ENCODE data around the gene ZNF516. TPM values are rescaled to one million over a fixed set of nuclear protein-coding genes. Genes with fewer than 3 reads are reported as not detected.

Gene ZNF516
- polyA plus RNA-seq, 10 donors = 31.1 to 52.7 (median 39.9) TPM

DNA sequence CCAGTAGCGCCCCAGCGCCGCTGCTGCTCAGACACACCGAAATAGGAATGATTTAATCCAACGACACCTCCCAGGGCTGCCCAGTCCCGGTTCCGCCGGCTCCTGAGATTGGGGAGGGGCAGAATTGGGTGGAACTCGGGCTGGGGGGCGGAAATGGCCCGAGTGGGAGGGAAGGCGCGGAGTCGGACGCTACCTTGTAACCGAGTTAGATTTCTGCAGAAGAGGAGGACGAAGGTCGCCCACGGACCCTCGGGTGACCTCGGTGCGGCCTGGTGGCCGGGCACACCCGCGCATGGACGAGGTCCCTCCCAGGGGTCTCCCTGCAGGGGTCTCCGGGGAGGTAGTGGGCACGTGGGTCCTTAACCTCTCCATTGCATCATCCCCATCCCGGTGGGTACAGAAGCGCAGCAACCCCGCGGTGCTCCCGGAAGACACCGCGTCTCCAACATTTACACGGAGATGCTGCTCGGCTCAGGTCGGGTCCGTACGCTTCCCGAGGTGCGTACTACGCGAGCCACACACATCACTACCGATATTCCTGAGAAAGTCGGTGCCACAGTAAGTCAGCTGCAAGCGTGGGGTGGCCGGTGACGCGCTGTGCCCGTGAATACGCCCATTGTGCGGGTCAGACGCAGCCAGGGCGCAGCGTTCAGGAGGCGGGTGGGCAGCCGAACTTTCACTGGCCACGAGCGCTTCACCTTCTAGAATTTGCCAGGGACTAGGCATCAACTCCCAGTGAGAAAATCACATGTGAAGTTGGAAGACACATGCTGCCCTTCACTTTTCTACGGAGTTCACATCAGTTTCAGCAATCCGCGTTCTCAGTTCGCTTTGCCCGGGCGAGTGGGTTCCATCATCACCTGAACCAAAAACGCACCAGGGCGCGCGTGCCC, 3.0 kb downstream of the ZNF516 start:
- DNase-seq = peak in 2 of 3 donors; percentile 49 to 84

GRCh38 chr18:76491473-76491775, 3.6 kb downstream of the ZNF516 start:
- DNase-seq = peak; percentile 66 to 85 (median 79)

DNA sequence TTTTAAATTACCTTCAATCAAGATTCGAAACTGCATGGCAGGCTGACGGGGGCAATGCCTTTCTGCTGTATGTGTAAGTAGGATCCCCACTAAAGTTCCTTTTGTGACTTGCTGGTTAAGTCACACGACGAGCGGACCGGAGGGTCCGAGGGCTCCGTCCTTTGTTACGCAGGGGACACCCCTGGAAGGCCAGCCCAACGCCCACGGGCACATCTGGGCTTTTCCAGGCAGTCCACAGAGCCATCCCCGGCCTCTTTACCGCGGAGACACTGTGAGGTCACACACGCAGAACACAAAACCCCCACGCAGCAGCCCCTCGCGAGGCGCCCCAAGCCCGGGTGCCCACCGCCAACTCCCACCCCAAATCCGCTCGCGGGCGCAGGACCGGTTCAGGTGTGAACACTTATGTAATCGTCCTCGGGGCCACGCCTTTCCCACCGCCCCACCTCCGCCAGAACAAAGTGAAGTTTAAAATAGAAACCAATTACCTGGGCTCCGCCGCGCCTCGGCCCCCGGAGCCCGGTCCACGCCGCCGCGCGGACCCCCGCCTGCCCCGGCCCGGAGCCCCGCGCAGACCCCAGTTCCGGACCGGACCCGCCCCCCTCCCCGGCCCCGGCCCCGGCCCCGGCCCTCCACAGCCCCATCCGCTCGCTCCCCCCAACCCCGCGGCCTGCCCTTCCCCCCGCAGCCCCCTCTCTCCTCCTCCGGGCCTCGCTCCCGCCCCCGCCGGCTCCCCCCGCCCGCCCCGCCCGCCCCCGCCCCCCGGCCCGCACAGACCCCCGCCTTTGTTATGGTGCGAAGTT, 4.2 kb downstream of the ZNF516 start:
- peak in 2 of 3 donors; percentile 50 to 85 for DNase-seq

- peak in 1 of 3 donors; percentile 50 for DNase-seq
Observed at GRCh38 chr18:76490033-76490432, 5.0 kb downstream of the ZNF516 start.

GRCh38 chr18:76489081-76489480, 6.0 kb downstream of the ZNF516 start:
- DNase-seq = no peak

DNA sequence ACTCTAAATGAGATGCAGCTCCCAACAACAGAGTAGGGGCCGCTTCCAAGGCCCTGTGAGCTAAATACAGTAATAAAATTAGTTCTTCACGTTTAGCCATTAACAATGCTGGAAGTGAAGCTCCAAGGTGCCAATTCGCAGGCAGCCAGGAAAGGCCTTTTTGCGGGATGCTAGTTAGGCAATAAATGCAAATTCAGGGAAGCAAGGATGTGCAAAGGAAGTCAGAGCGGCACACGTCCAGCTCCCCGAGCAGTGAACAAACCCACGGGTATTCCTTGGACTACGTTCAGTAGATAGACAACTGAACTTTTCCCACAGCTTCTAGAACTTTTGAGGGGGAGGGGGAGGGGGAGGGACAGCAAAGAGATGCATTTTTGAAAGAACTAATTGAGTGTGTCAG, 6.9 kb downstream of the ZNF516 start:
- DNase-seq = peak; percentile 33 to 77 (median 41)

- peak in 1 of 3 donors; percentile 48 for DNase-seq
Observed at GRCh38 chr18:76487782-76488181, 7.3 kb downstream of the ZNF516 start.

- DNase-seq = peak; percentile 56 to 87 (median 77)
Observed at GRCh38 chr18:76487070-76487469, 8.0 kb downstream of the ZNF516 start.

- DNase-seq = peak in 2 of 3 donors; percentile 30 to 51
Observed at GRCh38 chr18:76486574-76486973, 8.5 kb downstream of the ZNF516 start.

- no peak for DNase-seq
Observed at GRCh38 chr18:76486038-76486437, 9.0 kb downstream of the ZNF516 start.

DNA sequence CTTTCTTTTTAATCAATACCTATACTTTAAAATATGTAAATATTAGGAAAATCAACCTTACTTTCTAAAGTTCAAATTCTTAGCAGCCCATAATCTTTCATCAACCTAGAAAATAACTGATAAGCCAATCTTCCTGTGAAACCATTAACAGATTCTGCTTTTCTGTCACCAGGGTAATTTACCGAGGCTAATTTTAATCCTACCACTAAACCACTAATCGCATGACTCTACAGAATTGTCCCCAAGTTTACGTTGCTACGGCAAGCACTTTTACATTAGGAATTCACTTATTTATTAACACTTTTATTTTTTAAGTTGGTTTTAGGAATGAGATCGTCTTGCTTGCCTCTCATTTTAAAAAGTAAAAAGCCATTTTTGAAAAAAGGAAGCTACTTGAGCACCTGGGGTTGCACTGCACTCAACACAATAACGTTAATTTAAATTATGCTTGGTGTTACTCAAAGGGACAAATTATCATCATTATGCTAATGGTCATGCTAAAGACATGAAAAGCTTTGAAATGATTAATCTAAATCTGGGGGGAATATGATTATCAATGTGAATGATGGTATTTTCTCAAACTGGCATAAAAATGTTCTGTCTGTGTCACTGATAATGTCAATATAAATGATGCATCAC, 10.2 kb downstream of the ZNF516 start:
- no peak for DNase-seq

- no peak for DNase-seq
Observed at GRCh38 chr18:76483780-76484179, 11.3 kb downstream of the ZNF516 start.

GRCh38 chr18:76482971-76483691, 11.9 kb downstream of the ZNF516 start:
- no peak for DNase-seq

GRCh38 chr18:76482267-76482666, 12.8 kb downstream of the ZNF516 start:
- DNase-seq = no peak

- no peak for DNase-seq
Observed at GRCh38 chr18:76480913-76481312, 14.1 kb downstream of the ZNF516 start.

- no peak for DNase-seq
Observed at GRCh38 chr18:76479351-76480238, 15.4 kb downstream of the ZNF516 start.

DNA sequence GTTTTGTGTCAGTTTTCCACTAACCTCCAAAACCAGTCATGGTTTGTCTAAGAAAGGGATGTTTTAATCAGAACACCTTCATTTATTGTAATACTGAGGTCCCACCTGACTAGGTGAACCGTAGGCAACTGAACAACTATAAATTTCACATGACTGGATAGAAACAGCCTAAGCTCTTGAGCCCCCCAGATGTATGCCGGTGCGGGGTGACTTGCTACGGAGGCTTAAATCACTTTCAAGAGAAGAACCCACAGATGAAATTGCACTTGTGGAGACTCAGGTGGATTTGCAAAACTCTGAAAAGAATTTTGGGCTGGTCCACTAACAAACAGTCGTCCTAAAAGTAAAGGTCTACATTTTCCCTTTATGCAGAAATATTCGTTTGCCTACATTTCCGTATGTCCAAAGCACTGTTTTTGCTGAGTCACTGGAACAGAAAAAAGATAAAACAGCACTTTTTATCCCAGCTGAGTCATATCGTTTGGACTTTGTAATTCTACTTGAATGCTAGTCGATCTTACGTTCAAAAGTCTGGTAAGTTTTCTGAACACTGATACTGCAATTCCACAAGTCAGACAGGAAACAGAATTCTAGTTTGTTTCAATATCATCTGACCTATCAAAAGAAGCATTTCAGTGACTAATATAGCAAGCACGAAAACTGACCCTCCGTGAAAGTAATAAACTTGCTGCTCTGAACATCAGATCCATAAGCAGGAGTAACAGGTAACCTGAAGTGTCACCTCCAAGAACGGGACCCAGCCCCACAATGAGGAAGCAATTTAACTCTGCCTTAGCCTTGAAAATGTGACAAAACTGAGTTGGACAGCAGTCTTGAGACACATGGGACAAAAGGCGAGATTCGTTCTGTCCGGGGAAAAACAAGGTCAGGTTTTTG, 18.1 kb downstream of the ZNF516 start:
- peak in 2 of 3 donors; percentile 59 to 79 for DNase-seq

GRCh38 chr18:76475450-76476194, 19.4 kb downstream of the ZNF516 start:
- DNase-seq = no peak

DNA sequence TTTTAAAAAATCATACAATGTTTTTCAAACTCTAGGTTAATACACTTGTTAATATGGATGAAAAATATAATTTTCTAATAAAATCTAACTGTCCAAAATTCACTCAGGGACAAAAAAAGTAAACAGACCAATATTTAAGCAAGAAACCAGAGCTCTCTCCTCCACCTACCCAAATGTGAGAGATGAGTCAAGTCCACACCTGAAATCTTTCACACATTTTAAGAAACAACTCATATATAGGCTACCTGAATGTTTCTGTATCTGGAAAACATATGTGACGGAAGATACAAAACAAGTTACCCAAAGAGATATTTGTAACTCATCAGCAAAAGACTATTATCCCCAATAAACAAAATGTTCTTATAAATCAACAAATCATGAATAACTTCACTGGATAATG, 20.2 kb downstream of the ZNF516 start:
- DNase-seq = no peak

Measured in muscle of back (tissue), 11 donors.